Activated B cell treated with CpG ODN at 0.5 μM for 24 hours (primary cell): ENCODE measurements around the gene IGFBP1. TPM values are rescaled to one million over a fixed set of nuclear protein-coding genes. Genes with fewer than 3 reads are reported as not detected.

Experiments used
- ATAC-seq: fragments of 200-7000 bp; cut with Tn5 transposase; one replicate; pipeline ENCODE4 v1.10.0; 2021; ENCODE audit warnings: low read depth, mild to moderate bottlenecking, moderate library complexity
- CTCF ChIA-PET: fragments of 350-600 bp; sonication (Branson Sonifier 250); formaldehyde crosslinking; loops from one replicate; lab custom pipeline; 2021; ENCODE audit warnings: antibody characterized with exemption; lab: Charles Lee
- POLR2A ChIA-PET: fragments of 350-600 bp; sonication (Branson Sonifier 250); formaldehyde crosslinking; loops from one replicate; lab custom pipeline; 2021; ENCODE audit warnings: antibody characterized with exemption; lab: Charles Lee
- DNase-seq: peaks from one replicate; pipeline ENCODE4 v3.0.0; 2022
- H3K27ac Mint-ChIP-seq: one replicate; pipeline ENCODE4 v1.8.0; 2020; ENCODE audit warnings: mixed read lengths
- H3K27me3 Mint-ChIP-seq: one replicate; pipeline ENCODE4 v1.8.0; 2021; ENCODE audit warnings: mixed read lengths
- H3K36me3 Mint-ChIP-seq: one replicate; pipeline ENCODE4 v1.8.0; 2021; ENCODE audit warnings: low read depth, mixed read lengths
- H3K4me1 Mint-ChIP-seq: one replicate; pipeline ENCODE4 v1.8.0; 2021; ENCODE audit warnings: mixed read lengths
- H3K4me3 Mint-ChIP-seq: one replicate; pipeline ENCODE4 v1.8.0; 2020; ENCODE audit warnings: mild to moderate bottlenecking, mixed read lengths
- H3K9me3 Mint-ChIP-seq: one replicate; pipeline ENCODE4 v1.8.0; 2020; ENCODE audit warnings: mixed read lengths
- intact Hi-C: fragments of 100-400 bp; cut with micrococcal nuclease; formaldehyde crosslinking; loops from one replicate; pipeline ENCODE4 v1.15.1; 2024
- total RNA-seq: library from RNA; stranded (reverse); gene quantifications from 2 replicates; pipeline ENCODE4 v1.2.3, GENCODE V29; 2022
- TF ChIP-seq, protein P1 (sequence below): fragments of 200-600 bp; IDR thresholded peaks from one replicate; pipeline ENCODE4 v1.8.0; 2022; ENCODE audit warnings: antibody characterized with exemption, mild to moderate bottlenecking

IGFBP1 gene
- total RNA-seq, 1 donor from 2014 or later, result not detected

DNA sequence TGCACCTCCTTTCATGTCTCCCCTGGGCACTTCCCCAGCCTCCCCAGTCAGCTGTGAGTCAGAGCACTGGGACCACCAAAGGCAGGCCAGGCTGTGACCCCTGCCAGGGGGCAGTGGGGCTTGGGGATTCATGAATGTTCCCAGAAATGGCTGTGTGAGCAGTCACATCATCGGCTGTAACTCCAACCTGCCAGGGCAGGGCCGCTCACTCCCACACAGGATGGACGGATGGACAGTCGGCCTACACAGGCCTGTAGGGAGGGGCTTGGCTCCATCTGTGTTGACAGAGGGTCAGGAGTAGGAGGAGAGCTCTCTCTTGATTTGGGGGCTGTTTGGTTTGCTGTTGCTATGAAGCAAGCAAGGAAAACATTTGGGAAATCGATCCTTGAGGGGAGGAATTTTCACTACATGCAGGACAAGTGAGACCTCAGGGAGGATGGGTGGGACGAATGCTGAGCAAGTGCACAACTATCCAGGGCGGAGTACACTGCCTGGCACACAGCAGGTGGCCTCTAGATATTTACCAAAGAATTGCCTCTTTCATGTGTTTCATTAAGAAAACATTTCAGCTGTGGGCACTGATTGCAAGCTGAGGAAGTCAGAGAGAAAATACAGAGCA, 2.9 kb upstream of the IGFBP1 start:
- no peak overlapping the region for H3K27ac Mint-ChIP-seq
- no peaks in the 10 kb centered on the region for H3K9me3 Mint-ChIP-seq
- no peak overlapping the region for H3K4me3 Mint-ChIP-seq
- no peaks in the 10 kb centered on the region for H3K36me3 Mint-ChIP-seq
- intact Hi-C loops, result no loop called here
- H3K27me3 Mint-ChIP-seq, result peaks cover 37% of the 10 kb centered on the region
- TF ChIP-seq, protein P1, sequence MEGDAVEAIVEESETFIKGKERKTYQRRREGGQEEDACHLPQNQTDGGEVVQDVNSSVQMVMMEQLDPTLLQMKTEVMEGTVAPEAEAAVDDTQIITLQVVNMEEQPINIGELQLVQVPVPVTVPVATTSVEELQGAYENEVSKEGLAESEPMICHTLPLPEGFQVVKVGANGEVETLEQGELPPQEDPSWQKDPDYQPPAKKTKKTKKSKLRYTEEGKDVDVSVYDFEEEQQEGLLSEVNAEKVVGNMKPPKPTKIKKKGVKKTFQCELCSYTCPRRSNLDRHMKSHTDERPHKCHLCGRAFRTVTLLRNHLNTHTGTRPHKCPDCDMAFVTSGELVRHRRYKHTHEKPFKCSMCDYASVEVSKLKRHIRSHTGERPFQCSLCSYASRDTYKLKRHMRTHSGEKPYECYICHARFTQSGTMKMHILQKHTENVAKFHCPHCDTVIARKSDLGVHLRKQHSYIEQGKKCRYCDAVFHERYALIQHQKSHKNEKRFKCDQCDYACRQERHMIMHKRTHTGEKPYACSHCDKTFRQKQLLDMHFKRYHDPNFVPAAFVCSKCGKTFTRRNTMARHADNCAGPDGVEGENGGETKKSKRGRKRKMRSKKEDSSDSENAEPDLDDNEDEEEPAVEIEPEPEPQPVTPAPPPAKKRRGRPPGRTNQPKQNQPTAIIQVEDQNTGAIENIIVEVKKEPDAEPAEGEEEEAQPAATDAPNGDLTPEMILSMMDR, result no peak
- no peak for DNase-seq
- no peaks in the 10 kb centered on the region for H3K4me1 Mint-ChIP-seq
- no peak for ATAC-seq
- POLR2A ChIA-PET, result no interaction called here
- CTCF ChIA-PET, result no interaction called here

DNA sequence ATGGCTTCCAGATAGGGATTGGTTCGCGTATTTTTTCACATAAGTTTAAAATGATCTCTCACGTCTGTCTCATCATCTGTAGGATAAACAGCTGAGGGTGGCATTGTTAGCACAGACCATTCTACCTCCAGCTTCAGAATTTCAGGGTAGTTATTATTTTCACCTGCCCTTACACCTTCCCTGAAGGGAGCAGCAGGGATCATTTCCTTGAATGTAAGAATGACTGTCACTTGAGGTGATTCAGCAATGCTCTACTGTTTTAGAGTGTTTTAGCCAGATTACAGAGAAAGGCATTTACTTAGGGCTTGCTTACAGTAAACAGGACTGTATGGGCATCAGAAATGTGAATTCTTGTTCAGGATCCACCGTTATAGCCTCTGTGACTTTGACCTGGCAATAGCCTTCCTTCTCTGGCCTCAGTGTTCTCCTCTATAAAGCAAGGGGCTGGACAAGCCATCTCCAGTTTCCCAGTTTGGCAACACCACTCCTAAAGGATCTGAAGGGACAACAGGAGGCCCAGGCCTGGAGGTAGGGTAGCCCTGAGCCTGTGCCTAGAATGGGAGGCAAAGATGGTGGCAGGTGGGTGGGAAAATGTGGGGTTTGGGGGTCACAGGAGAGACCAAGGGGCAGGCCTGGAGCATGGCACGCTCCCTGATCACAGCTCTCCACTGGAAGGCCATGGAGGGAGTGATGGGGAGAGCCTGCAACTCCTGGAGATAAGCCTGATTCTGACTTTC, 1.2 kb upstream of the IGFBP1 start:
- H3K36me3 Mint-ChIP-seq, result no peaks in the 10 kb centered on the region
- intact Hi-C loops, result no loop called here
- no peak overlapping the region for H3K27ac Mint-ChIP-seq
- CTCF ChIA-PET, result no interaction called here
- ATAC-seq (no peak), DNase-seq (no peak)
- no peaks in the 10 kb centered on the region for H3K9me3 Mint-ChIP-seq
- no peaks in the 10 kb centered on the region for H3K4me1 Mint-ChIP-seq
- H3K4me3 Mint-ChIP-seq, result no peak overlapping the region
- TF ChIP-seq, protein P1, result no peak
- H3K27me3 Mint-ChIP-seq, result peaks cover 47% of the 10 kb centered on the region
- POLR2A ChIA-PET, result no interaction called here

DNA sequence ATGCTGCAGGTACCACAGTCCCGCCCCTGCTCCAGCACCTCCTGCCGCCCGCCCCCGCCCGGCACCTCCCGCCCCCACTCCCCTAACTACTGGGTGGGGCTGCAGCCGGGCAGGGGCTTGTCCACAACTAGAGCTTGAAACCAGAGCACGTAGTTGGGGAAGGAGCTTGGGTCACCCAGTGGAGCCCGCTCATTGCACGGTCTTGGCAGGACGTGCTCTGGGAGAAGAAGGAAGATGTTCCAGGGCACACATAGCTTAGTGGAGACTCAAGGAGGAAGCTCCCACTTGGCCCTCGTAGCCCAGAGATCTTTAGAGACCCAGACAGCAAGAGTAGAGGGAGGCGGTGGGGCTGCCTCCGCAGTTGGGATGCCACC, 692 bp downstream of the IGFBP1 start:
- intact Hi-C loops, result no loop called here
- CTCF ChIA-PET, result no interaction called here
- Mint-ChIP-seq H3K4me1 (no peaks in the 10 kb centered on the region), H3K27me3 (peaks cover 46% of the 10 kb centered on the region), H3K9me3 (no peaks in the 10 kb centered on the region), H3K4me3 (no peak overlapping the region), H3K36me3 (no peaks in the 10 kb centered on the region), H3K27ac (no peak overlapping the region)
- DNase-seq (no peak), ATAC-seq (no peak)
- TF ChIP-seq, protein P1, result no peak
- POLR2A ChIA-PET, result no interaction called here

DNA sequence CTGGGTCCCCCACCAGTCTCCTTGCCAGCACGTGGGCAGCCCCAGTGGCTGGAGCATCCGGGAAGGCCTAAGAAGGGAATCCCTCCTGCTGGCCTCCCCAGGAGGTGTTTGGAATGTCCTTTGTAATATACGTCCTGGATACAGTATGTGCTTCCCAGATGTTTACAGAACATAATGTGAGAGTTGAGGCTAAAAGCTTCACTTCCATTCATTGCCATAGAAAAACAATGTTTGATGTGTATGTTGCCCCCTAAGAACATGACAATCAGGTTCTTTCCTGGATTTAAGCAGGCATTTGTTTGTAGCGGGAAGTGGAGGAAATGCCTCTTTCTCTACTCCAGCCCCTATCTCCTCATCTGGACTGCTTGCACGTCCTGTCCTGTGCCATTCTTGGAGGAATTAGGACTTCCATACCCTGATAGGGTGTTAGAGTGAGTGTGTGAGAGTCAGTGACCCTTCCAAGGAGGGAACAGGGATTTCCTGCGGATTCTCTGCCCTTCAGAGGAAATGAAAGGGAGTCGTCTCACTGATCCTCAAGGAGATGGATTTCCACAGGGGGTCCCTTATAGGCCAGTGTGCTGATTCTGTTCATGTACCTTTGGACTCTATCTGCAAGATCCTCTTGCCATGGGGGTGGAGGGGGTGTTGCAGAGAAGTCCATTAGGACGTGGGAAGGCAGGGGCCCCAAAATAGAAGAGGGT, 1.2 kb downstream of the IGFBP1 start:
- POLR2A ChIA-PET, result no interaction called here
- intact Hi-C loops, result no loop called here
- no peak overlapping the region for H3K4me3 Mint-ChIP-seq
- no peaks in the 10 kb centered on the region for H3K9me3 Mint-ChIP-seq
- H3K27ac Mint-ChIP-seq, result no peak overlapping the region
- CTCF ChIA-PET, result no interaction called here
- no peaks in the 10 kb centered on the region for H3K4me1 Mint-ChIP-seq
- H3K27me3 Mint-ChIP-seq, result peaks cover 47% of the 10 kb centered on the region
- no peaks in the 10 kb centered on the region for H3K36me3 Mint-ChIP-seq
- DNase-seq, result no peak
- ATAC-seq, result no peak
- TF ChIP-seq, protein P1, result no peak
